Panc1 (cell line): ENCODE data around the gene SMAD3.

Experiments
- CTCF ChIP-seq: fragments of 450-650 bp; IDR thresholded peaks from 2 replicates; pipeline ENCODE4 v1.5.1; 2017; ENCODE audit warnings: mild to moderate bottlenecking
- SIN3A ChIP-seq: IDR thresholded peaks from 2 replicates; pipeline ENCODE4 v1.6.1; 2012; ENCODE audit warnings: low read depth, mild to moderate bottlenecking, low read length, moderate library complexity, borderline replicate concordance; ENCODE audit not compliant: insufficient read depth

GRCh38 chr15:67173005-67173404 is 107.6 kb downstream of the SMAD3 start:
- TF ChIP-seq CTCF, result no peak
- no peak for TF ChIP-seq SIN3A
